ENCODE data around the gene HSPA6.
"Not testable (repeated sequence)": the region's sequence is repeated elsewhere in the genome, so short reads cannot be mapped to it uniquely, and the experiment has no call there.

Gene HSPA6

GRCh38 chr1:161506336-161507223, 17.8 kb upstream of the HSPA6 start:
- no peak overlapping the region for H3K27ac ChIP-seq
- no peak for TF ChIP-seq CTCF (conservative IDR thresholded peaks at IDR 0.05)

GRCh38 chr1:161510477-161510876, 13.9 kb upstream of the HSPA6 start:
- H3K27ac ChIP-seq, result no peak overlapping the region
- no peak for TF ChIP-seq CTCF (conservative IDR thresholded peaks at IDR 0.05)

GRCh38 chr1:161511018-161511755, 13.2 kb upstream of the HSPA6 start:
- TF ChIP-seq CTCF (conservative IDR thresholded peaks at IDR 0.05), result no peak
- no peak overlapping the region for H3K27ac ChIP-seq

- no peak for TF ChIP-seq CTCF (conservative IDR thresholded peaks at IDR 0.05)
- H3K27ac ChIP-seq, result no peak overlapping the region
Observed at GRCh38 chr1:161511756-161512060, 12.6 kb upstream of the HSPA6 start.

GRCh38 chr1:161512636-161513447, 11.5 kb upstream of the HSPA6 start:
- not testable (repeated sequence) for H3K27ac ChIP-seq

GRCh38 chr1:161513448-161513780, 10.9 kb upstream of the HSPA6 start:
- not testable (repeated sequence) for H3K27ac ChIP-seq

- not testable (repeated sequence) for H3K27ac ChIP-seq
Observed at GRCh38 chr1:161513953-161514352, 10.4 kb upstream of the HSPA6 start.

- not testable (repeated sequence) for H3K27ac ChIP-seq
Observed at GRCh38 chr1:161523041-161523816, 1.1 kb upstream of the HSPA6 start.

GRCh38 chr1:161524742-161525291, 477 bp downstream of the HSPA6 start:
- H3K27ac ChIP-seq, result not testable (repeated sequence)

- not testable (repeated sequence) for H3K27ac ChIP-seq
Observed at GRCh38 chr1:161525321-161525720, 981 bp downstream of the HSPA6 start.

- H3K27ac ChIP-seq, result not testable (repeated sequence)
Observed at GRCh38 chr1:161525918-161526317, 1.6 kb downstream of the HSPA6 start.

- H3K27ac ChIP-seq, result not testable (repeated sequence)
Observed at GRCh38 chr1:161528550-161528949, 4.2 kb downstream of the HSPA6 start.

GRCh38 chr1:161529463-161530104, 5.2 kb downstream of the HSPA6 start:
- not testable (repeated sequence) for H3K27ac ChIP-seq

GRCh38 chr1:161530158-161530557, 5.8 kb downstream of the HSPA6 start:
- peak overlapping the region; percentile 64; the same call in 1 of the 2 replicates for H3K27ac ChIP-seq

Measured in VCaP (cell line).